HFFc6 (cell line): Measurements from ENCODE around the gene PTPA. TPM values are rescaled to one million over a fixed set of nuclear protein-coding genes. Genes with fewer than 3 reads are reported as not detected.
A peak's percentile ranks its signal among the peaks of the same experiment; 100 is the strongest.

Experiments used
- DNase-seq: peaks from one replicate; pipeline ENCODE4 v3.0.0-alpha.2; 2018
- H3K27ac Mint-ChIP-seq: 2 replicates; pipeline ENCODE4 v1.8.0; 2020; ENCODE audit warnings: mild to moderate bottlenecking, mixed read lengths
- H3K27me3 Mint-ChIP-seq: 2 replicates; pipeline ENCODE4 v1.8.0; 2021; ENCODE audit warnings: mild to moderate bottlenecking, moderate library complexity, mixed read lengths; ENCODE audit not compliant: insufficient read depth
- H3K36me3 Mint-ChIP-seq: 2 replicates; pipeline ENCODE4 v1.8.0; 2021; ENCODE audit warnings: low read depth, mixed read lengths
- H3K4me1 Mint-ChIP-seq: 2 replicates; pipeline ENCODE4 v1.8.0; 2020; ENCODE audit warnings: low read depth, mixed read lengths
- H3K4me3 Mint-ChIP-seq: 2 replicates; pipeline ENCODE4 v1.8.0; 2020; ENCODE audit warnings: mild to moderate bottlenecking, moderate library complexity, mixed read lengths
- H3K9me3 Mint-ChIP-seq: 2 replicates; pipeline ENCODE4 v1.8.0; 2020; ENCODE audit warnings: mild to moderate bottlenecking, mixed read lengths
- CTCF ChIP-seq: fragments of 200-600 bp; sonication (generic); IDR thresholded peaks from 2 replicates; pipeline ENCODE4 v1.5.0; 2021; ENCODE audit warnings: antibody characterized with exemption, mild to moderate bottlenecking
- total RNA-seq, 6 experiments: library from RNA; stranded (reverse); fragmentation: NEBNext Ultra II Directional; extraction: Animal tissue kit (Norgen Biotek cat#: 25700); gene quantifications; 2 replicates in 1 of 6; 3 replicates in 5 of 6; pipeline ENCODE4 v1.2.3, GENCODE V29; 2021

PTPA gene
- total RNA-seq, 6 experiments from 2014 or later = 153 to 170 (median 162) TPM

GRCh38 chr9:129138144-129138462 is 26.9 kb downstream of the PTPA start:
- Mint-ChIP-seq H3K36me3 (peaks cover 5% of the 10 kb centered on the region; the same call in 1 of the 2 replicates), H3K9me3 (no peaks in the 10 kb centered on the region), H3K27ac (peak overlapping the region; percentile 97), H3K4me3 (no peak overlapping the region), H3K4me1 (peaks cover 60% of the 10 kb centered on the region), H3K27me3 (no peaks in the 10 kb centered on the region; the same call in 1 of the 2 replicates)
- TF ChIP-seq CTCF = no peak
- DNase-seq = no peak

- peak; percentile 65 for DNase-seq
- peak overlapping the region; percentile 87 for H3K4me3 Mint-ChIP-seq
These were observed 27.4 kb downstream of the PTPA start for GRCh38 chr9:129138476-129139232.

GRCh38 chr9:129139233-129139992 is 28.2 kb downstream of the PTPA start:
- TF ChIP-seq CTCF = peak; percentile 99
- Mint-ChIP-seq H3K27ac (peak overlapping the region; percentile 97), H3K4me3 (peak overlapping the region; percentile 87), H3K27me3 (peaks cover 2% of the 10 kb centered on the region; the same call in 1 of the 2 replicates), H3K36me3 (peaks cover 6% of the 10 kb centered on the region; the same call in 1 of the 2 replicates), H3K9me3 (no peaks in the 10 kb centered on the region), H3K4me1 (peaks cover 72% of the 10 kb centered on the region)
- peak; percentile 82 for DNase-seq

More at GRCh38 chr9:129138476-129139232, 27.4 kb downstream of the PTPA start:
- TF ChIP-seq CTCF = no peak
- Mint-ChIP-seq H3K36me3 (peaks cover 4% of the 10 kb centered on the region; the same call in 1 of the 2 replicates), H3K4me1 (peaks cover 66% of the 10 kb centered on the region), H3K27me3 (peaks cover under 1% of the 10 kb centered on the region; the same call in 1 of the 2 replicates), H3K27ac (peak overlapping the region; percentile 97), H3K9me3 (no peaks in the 10 kb centered on the region)

GRCh38 chr9:129139993-129140396 is 28.8 kb downstream of the PTPA start:
- H3K36me3 Mint-ChIP-seq = peaks cover 6% of the 10 kb centered on the region; the same call in 1 of the 2 replicates
- peaks cover 74% of the 10 kb centered on the region for H3K4me1 Mint-ChIP-seq
- TF ChIP-seq CTCF = no peak
- peak overlapping the region; percentile 97 for H3K27ac Mint-ChIP-seq
- peak; percentile 98 for DNase-seq
- H3K27me3 Mint-ChIP-seq = peaks cover 2% of the 10 kb centered on the region; the same call in 1 of the 2 replicates
- H3K9me3 Mint-ChIP-seq = no peaks in the 10 kb centered on the region
- peak overlapping the region; percentile 87 for H3K4me3 Mint-ChIP-seq

GRCh38 chr9:129140397-129141065 is 29.3 kb downstream of the PTPA start:
- H3K27ac Mint-ChIP-seq = peak overlapping the region; percentile 97
- H3K36me3 Mint-ChIP-seq = peaks cover 6% of the 10 kb centered on the region; the same call in 1 of the 2 replicates
- DNase-seq = peak; percentile 35
- peak overlapping the region; percentile 87 for H3K4me3 Mint-ChIP-seq
- H3K9me3 Mint-ChIP-seq = no peaks in the 10 kb centered on the region
- no peak for TF ChIP-seq CTCF
- H3K4me1 Mint-ChIP-seq = peaks cover 79% of the 10 kb centered on the region
- peaks cover 2% of the 10 kb centered on the region; the same call in 1 of the 2 replicates for H3K27me3 Mint-ChIP-seq
